ENCODE data around the gene OSBP2.

The OSBP2 gene

DNA sequence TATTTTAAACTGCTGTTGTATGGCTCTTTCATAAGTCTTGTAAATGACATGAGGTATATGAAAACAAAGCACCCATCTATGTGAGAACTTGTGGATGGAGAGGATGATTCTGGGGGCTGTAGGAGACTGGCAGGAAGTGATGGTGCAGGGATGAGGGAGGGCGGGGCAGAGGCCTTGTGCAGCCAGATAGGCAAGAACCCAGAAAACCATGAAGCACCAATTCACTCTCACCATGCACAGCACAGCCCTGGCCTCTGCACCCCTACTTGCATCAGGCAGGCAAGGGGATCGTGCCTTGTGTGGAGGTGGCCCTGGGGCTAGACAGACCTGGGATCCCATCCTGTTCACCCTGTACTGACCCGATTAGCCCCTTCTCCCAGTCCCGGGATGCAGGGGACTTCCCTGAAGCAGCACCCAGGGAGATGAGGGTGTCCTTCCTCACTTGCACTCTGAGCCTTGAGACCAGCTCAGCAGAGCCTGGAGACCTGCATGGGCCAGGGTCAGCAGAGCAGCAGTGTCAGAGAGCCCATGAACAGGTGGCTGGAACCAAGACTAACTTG is 188.4 kb downstream of the OSBP2 start:
- no peak for DNase-seq

DNA sequence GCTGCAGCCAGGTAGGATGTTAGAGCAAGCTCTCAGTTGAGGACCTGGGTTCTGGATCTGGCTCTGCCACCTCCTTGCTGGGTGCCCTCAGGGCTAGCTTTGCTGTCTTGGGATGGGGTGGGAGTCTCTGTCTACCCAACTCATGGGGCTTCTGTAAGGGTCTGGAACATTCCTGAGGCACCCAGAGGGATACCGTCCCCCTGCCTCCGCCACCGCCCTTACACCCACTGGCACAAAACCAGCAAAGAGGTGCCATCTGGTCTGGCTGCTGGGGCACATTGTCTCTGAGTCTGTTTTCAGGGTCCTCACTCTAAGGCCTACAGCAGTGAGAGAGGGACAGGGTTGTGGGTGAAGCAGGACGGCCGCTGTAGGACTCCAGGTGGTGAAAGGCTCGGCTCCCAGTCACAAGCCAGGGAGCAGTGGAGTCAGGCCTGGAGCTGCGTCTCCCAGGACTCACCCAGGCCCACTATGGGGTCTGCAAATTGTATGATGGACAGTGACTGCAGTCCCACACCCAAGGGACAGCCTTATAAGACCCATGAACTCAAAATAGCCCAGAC is 189.0 kb downstream of the OSBP2 start:
- no peak for DNase-seq

DNA sequence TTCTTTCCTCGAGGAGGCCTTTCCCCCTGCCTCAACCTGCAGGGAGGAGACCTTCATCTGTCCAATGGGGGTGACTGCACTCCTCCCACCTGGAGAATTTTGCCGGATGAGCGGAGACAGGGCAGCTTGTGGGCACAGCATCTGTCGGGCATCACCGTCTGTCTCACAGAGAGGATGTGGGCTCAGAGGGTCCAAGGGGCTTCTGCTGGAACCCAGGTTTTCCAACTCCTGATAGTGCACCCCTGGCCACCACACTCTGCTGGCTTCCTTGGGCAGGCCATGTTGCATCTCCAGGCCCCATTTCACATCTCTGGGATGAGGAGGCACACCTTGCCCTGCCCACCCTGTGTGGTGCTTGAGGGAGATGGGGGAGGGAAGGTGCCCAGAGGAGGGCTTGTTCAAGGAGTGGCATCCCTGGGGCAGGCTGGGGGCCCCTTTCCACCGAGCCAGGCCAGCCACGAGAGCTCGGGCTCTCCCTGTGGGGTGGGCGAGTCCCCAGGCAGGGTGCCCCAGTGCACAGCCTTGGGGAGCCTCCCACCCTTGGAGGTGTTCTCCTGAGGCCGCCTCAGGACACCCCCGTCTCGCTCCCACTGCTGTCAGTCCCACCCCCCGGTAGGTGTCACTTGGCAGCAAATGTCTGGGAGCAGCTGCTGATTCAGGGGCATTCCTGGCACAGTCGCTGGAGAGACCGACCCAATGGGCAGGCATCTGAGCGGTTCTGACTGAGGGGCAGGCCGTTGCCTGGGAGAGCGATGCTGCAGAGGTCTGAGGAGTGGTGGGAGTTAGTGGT is 189.7 kb downstream of the OSBP2 start:
- DNase-seq, result no peak

DNA sequence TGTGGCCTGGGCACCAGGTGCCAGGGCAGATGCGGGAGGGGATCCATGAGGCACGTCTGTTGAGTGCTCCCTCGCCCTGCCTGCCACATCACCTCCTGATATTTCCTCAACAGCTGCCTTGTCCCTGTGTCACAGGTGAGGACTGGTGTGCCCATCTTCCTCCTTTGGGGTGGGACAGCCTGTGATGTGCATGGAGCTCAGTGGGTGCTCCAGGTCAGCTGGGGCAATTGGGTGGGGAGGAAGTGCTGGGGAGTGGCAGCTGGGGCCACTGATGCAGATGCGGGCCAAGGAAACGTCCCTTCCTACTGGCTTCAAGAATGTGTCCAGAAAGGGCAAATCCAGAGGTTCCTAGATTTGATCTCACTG is 190.3 kb downstream of the OSBP2 start:
- DNase-seq, result no peak

DNA sequence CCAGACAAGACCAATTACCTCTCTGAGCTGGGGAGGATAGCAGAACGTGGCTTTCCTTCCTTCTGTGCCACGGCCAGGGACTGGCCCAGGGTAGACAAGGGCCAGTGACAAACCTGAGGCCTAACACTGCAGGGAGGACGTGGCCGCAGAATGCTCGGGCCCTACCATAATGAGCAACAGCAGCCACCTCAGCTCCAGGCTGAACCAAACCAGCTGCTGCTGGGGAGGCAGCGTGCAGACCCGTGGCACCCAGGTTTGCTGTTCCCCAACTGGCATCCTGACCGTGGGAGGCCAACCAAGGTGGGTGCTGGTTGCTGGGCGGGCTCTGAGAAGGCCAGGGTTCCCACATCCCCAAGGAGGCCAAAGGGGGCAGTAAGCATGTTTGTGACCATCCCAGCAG is 190.9 kb downstream of the OSBP2 start:
- DNase-seq, result no peak

DNA sequence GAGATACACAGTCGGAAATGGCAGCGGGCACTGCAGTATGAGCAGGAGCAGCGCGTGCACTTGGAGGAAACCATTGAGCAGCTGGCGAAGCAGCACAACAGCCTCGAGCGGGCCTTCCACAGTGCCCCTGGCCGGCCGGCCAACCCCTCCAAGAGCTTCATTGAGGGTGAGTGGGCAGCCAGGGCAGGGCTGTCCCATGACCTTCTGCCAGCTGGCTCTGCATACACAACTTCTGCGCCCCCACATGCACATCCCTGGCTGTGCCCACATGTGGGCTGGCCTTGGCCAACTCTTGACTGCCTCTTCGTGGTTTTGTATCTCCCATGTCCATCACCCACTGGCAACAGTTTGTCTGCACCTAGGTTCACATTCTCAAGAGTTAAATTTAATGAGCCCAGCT is 192.8 kb downstream of the OSBP2 start:
- no peak for DNase-seq

DNA sequence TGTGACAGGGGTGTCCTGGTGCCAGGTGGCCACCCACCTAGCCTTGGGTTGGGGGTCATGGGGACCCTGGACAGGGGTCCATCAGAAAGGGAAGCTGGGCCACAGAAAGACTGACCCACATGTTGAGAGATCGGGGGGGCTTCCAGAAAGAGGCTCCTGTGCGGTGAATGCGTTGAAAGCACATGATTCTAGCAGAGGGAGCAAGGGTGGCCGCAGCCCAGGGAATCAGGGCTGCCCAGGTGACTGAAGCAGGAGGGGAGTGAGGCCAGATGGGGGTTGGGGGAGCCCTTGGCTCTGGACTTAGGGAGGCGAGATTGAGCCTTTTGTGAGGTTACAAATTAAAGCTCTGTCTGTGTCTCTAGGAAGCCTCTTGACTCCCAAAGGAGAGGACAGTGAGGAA is 193.2 kb downstream of the OSBP2 start:
- DNase-seq, result no peak

DNA sequence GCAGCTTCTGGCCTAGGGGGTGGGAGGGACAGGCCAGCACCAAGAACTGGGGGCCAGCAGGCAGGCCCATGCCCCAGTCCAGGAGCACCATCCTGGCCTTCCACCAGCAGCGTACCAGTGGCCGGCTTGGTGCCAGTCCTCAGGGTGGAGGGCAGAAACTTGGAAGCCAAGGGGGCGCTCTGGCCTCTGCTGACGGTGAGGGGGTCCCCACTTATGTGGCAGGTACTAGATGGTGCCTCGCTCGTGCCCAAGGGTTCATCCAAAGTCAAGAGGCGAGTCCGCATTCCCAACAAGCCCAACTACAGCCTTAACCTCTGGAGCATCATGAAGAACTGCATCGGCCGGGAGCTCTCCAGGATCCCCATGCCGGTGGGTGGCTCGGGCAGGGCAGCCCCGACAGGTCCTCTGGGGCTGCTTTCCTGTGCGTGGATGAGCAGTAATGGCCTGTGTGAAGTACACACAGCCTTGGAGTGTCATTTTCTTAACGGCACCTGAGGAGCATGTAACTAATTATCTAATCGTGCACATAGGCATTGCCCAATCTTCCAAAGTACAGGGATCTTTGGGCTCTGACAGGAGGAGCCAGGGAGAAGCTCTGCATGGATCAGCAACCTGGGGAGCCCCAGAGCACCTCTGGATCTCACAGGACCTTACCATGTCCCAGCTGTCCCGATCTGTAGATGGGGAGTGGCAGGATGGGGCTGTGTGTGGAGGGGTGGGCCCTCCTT is 194.8 kb downstream of the OSBP2 start:
- peak; percentile 12 for DNase-seq

DNA sequence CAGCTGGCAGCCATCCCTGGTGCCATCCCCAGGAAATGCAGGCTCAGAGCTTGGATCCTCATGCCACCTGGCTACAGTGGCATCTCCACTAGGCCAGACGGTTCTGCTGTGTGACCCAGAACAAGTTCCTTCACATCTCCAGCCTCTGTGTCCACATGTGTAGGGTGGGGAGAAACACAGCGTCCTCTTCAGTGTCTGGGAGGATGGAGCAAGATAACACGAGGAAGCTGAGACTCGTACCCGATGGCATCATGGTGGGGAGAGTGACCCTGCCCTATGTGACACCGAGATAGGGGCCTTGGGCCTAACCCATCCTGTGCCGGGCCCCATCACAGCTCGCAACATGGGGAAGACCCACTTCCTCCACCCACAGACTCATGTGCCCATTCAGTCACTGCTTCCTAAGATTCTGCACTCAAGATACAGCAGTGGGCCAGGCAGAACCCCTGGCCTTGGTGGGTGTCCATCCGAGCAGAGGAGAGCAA is 195.4 kb downstream of the OSBP2 start:
- peak; percentile 9 for DNase-seq

DNA sequence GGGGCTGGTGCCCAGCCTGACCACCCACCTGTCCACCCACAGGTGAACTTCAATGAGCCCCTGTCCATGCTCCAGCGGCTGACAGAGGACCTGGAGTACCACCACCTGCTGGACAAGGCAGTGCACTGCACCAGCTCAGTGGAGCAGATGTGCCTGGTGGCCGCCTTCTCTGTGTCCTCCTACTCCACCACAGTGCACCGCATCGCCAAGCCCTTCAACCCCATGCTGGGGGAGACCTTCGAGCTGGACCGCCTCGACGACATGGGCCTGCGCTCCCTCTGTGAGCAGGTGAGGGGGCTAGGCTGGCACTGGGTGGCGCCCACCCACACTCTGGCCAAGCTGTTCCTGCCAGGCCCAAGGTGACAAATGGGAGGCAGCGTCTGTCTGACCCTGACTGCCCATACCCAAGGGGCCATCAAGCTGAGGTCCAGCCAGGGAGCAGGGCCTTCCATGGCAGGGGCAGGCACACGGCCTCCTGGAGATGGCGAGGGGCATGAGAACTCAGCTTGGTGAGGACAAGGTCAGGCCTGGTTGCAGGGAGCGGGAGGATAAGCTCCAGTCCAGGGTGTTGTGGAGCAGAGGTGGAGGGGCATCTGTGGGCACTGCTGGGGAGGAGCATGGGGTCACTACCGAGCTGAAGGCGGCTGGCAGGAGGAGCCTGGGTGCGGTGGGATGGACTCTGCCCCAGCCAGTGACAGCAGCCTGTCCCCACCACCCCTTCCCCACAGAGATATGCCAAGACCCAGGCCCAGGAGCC is 196.2 kb downstream of the OSBP2 start:
- peak; percentile 64 for DNase-seq

DNA sequence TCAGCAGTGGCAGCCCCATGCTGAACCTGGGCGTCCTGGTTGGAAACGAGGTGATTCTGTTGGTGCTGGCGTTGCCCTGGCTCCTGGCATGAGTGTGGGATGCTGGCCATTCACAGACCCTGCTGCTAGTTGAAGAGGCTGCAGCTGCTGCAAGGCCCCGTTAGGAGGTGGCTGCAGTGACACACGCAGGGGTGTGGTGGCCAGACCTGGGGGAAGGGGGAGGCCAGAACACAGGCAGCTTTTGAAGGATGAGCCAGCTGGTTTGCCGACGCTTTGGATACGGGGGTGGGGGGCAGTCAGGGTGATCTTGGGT is 196.7 kb downstream of the OSBP2 start:
- peak; percentile 5 for DNase-seq

DNA sequence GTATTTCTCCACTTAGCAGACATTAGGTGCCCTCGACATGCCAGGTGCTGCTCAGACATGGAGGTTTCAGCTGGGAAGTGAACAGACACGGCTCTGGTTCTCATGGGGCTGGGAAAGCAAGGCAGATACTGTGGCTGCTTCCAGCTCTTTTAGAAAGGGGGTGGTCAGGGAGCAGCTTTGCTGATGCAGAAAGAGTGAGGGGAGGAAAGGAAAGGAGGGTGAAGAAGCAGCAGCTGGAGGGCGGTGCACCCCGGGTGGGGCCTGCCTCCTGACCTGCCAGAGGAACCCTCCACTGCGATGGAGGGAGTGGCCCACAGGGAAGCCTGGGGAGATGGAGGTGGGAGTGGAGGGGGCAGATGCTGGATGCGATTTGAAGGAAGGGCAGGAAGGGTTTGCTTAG is 197.1 kb downstream of the OSBP2 start:
- peak; percentile 11 for DNase-seq

DNA sequence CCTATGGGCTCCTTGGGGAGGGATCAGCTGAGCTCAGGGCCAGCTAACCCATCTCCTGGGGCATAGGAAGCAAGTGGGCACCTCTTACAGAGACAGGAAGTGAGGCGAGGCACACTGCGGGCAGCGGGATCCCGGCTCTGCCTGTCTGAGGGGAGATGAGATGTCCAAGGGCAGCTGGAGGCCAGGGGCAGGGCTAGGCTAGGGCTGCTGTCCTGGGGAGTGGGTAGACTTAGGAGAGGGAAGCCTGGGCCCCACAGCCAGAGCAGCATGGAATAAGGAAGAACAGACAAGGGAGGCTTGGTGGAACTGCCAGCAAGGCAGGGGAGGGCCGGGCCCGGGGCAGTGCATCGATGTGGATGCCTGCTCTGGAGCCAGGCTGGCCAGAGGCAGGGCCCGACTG is 197.6 kb downstream of the OSBP2 start:
- DNase-seq, result peak; percentile 15

DNA sequence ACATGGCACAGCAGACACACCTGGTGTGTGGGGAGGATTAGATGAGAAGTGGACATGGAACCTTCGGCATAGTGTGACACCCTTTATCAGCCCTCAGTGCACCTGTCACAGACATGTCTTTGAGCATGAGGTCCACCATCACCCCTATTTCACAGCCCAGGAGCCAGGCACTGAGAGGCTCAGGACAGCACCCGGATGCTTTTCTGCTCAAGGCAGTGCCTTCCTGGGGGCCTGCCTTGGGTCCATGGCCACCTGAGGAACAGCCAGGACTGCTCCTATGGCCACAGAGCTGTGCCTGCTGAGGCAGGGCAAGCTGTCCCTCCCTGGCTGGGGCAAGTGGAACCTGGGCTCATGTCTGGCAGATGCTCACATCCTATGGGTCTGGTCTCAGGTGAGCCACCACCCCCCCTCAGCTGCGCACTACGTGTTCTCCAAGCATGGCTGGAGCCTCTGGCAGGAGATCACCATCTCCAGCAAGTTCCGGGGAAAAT is 198.1 kb downstream of the OSBP2 start:
- DNase-seq, result peak; percentile 19

DNA sequence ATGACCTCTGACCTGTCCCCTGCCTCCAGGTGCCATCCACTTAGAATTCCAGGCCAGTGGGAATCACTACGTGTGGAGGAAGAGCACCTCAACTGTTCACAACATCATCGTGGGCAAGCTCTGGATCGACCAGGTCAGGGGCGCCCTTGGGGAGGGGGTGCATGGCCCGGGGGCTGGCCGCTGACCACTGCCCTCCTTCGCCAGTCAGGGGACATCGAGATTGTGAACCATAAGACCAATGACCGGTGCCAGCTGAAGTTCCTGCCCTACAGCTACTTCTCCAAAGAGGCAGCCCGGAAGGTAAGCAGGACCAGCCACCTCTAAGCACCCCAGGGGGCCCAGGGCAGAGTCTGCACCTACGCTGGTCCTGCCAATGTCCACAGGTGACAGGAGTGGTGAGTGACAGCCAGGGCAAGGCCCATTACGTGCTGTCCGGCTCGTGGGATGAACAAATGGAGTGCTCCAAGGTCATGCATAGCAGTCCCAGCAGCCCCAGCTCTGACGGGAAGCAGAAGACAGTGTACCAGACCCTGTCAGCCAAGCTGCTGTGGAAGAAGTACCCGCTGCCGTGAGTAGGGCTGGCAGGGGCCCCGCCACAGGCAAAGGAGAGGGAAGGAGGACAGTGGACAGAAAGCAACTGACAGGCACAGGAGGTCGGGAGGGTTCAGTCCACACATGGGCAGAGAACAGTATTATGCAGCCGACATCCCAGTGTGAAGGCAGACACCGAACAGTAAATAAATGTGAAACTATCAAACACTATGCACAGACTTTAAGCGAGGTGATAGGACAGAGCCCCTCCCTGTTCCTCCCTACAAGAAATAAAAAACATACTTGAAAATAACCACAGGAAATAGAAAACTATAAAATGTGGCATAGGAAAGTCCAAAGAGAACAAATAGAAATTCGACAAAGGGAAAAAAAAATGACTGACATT is 199.0 kb downstream of the OSBP2 start:
- DNase-seq, result peak; percentile 23

DNA sequence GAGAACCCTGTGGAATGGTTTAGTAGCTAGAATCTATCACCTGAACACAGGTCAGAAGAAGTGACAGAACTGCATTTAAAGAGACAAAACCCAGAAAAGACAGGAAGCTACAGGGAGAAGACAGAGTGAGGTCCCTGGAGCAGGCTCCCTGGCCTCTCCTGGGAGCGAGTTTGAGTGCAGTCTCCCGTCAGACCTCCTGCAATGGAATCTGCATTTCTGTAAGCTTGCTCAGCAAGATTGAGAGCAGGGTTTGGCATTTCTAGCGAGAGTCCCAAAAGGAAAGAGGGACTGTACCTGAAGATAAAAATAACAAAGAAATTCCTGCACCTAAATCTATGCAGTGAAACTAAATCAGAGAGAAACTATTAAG is 199.7 kb downstream of the OSBP2 start:
- DNase-seq, result no peak

DNA sequence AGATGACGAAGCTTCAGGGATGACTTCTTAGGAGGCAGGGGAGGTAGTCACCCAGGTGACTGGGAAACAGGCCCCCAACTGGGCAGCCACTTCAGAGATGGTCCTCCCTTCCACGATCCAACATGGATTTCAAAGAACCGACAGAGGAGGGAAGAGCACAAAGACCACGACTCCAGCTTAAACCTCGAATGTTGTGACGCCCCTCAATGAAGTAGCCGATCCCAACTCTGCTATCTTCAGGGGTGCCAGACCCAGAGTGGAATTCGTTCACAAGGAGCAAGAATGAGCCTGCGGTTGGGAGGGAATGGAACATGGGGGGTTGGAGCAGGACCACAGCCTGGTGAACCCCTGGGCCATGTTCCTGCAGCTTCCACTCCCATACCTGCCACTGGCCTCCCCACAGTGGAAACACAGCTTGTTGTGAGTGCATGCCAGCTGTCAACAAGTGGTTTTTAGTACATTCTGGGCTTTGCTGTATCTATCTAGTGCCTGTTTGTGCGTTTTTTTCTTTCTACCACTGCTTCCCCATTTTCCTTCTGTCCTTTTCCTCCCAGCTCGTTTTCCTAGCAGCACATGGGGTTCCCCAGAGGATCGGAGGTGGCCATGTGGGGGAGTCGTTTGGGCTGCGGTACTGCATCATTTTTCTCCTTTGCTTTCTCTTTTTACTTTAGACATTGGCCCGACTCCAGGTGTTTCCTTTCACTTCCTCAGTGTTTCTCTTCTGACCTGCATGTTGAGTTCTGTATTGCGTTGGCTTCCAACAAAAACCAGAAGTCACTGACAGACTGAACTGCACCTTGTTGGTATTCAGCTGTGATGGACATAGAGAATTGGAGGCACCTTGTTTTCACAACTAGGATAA is 208.1 kb downstream of the OSBP2 start:
- no peak for DNase-seq

DNA sequence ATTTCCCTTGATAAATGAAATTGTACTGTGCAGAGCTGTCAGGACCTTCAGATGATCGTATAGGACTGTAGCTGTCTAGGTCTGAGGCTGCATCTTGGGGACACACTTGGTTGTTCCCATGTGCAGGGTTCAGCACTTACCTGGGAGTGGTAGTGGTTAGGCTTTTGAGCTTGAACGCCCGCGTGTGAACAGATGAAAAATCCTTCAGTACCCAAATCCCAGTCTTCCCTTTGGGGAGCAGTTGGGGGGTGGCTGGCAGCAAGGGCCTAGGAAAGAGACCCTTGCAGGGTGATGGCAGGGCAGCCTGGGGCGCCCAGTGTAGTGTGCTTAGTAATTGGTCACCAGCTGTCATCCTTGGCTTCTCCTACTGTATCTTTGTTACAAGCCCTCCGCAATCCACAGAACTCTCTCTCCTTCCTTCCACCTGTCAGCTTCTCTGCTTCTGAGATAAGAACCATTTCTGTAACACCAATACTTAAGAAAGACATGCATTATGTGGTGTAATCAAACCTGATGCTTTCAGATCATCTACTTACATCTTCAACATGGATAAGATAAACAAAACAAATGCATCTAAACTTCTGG is 209.3 kb downstream of the OSBP2 start:
- no peak for DNase-seq

DNA sequence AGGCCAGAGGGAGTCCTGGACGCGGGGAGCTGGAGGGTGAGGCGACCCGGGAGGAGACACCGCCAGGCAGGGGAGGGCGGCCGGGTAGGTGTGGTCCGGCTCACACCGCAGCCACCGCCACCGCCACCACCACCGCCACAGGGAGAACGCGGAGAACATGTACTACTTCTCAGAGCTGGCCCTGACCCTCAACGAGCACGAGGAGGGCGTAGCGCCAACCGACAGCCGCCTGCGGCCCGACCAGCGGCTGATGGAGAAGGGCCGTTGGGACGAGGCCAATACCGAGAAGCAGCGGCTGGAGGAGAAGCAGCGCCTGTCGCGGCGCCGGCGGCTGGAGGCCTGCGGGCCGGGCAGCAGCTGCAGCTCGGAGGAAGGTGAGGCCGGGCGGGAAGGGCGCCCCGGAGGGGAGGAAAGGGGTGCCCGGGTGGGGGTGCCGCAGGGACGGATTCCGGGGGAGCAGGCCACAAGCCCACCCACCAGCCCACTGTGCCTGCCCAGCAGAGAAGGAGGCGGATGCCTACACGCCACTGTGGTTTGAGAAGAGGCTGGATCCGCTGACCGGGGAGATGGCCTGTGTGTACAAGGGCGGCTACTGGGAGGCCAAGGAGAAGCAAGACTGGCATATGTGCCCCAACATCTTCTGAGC is 211.1 kb downstream of the OSBP2 start:
- DNase-seq, result no peak

DNA sequence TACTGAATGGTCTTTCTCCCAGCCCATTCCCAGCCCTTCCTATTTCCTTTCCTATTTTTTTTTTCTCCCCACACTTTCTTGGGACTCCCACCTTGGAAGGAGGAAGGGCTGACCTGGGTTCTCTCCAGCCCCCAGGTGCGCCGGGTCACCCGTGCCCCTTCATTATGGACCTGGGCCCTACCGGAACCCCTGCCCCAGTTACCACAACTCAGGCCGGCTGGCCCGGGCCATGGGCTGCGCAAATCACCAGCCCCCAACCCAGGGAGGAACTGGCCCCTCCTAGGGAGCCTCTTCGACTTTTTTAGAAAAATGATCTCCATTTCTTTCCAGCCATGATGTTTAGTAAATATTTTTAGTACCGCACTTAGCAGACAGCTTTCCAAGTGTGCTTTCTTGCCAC is 211.7 kb downstream of the OSBP2 start:
- DNase-seq, result no peak

All from stimulated activated CD8-positive, alpha-beta memory T cell treated with anti-CD3 and anti-CD28 coated beads, Interleukin-4, amount 100 ng/mL, for 48 hours (primary cell).